ENCODE measurements around the gene PTPRM. TPM values are rescaled to one million over a fixed set of nuclear protein-coding genes. Genes with fewer than 3 reads are reported as not detected.

The PTPRM gene
- total and polyA plus RNA-seq, 2 of the 8 experiments (the other 6 are each of a cell fraction or from before 2014, with no cell fraction given), result 4.1 to 7.0 TPM

DNA sequence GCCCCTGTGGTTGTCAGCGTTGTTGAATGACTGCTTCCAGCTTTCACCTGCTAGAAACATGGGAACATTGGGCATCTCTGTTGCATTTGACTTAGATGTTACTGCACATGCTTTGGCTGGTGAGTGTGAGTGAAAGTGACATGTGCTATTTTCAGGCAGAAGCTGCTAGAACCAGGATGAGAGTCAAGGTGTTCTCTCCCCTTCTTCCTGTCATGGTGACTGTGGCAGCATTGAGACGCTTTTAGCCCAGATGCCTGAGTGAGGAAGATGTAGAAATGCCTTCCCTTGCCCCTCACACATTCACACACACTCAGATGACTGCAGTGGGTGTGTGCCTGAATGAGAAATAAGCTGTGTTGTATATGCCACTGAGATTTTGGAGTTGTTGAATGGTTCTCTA lies 220.2 kb downstream of the PTPRM start:
- Histone ChIP-seq H4K91ac (replicated peaks; ENCODE audit: insufficient read length, low read length) (no peak overlapping the region), H2AK5ac (ENCODE audit: low read depth, low read length) (no peak overlapping the region), H2BK15ac (ENCODE audit: low read length) (no peak overlapping the region), H3K79me1 (ENCODE audit: low read depth, low read length) (no peaks in the 10 kb centered on the region), H3K4me3 (ENCODE audit: extremely low read depth in 1 of 4, insufficient read depth in 2 of 4, low read depth in 3 of 4, low read length in 4 of 4) (no peak overlapping the region), H4K20me1 (replicated peaks in 1 of 2; ENCODE audit: control insufficient read depth in 1 of 2, insufficient read depth in 2 of 2, low read length in 2 of 2) (no peaks in the 10 kb centered on the region), H3K27me3 (replicated peaks in 1 of 4; ENCODE audit: control insufficient read depth in 3 of 4, extremely low read depth in 1 of 4, insufficient read depth in 3 of 4, low read length in 3 of 4) (no peaks in the 10 kb centered on the region), H3K9ac (replicated peaks in 1 of 4; ENCODE audit: extremely low read depth in 1 of 4, low read depth in 3 of 4, low read length in 3 of 4) (no peak overlapping the region), H2BK5ac (ENCODE audit: low read depth, low read length) (no peak overlapping the region), H3K9me3 (ENCODE audit: insufficient read depth in 2 of 2, low read depth in 1 of 2, low read length in 1 of 2) (no peaks in the 10 kb centered on the region), H3K4me1 (replicated peaks in 1 of 4; ENCODE audit: control insufficient read depth in 3 of 4, insufficient read depth in 4 of 4, low read length in 3 of 4) (peaks cover 0 to 6% (median 0%) of the 10 kb centered on the region in 4 experiments; a peak in 2 of 7 replicates), H4K8ac (ENCODE audit: extremely low read depth, insufficient read depth, low read length) (no peak overlapping the region), H3K23ac (ENCODE audit: insufficient read length) (no peak overlapping the region), H3K27ac (ENCODE audit: low read depth, low read length) (no peak overlapping the region), H4K5ac (ENCODE audit: insufficient read length, low read depth, low read length) (no peak overlapping the region), H3K36me3 (ENCODE audit: control insufficient read depth in 2 of 4, insufficient read depth in 4 of 4, low read length in 3 of 4) (no peaks in the 10 kb centered on the region), H2BK120ac (replicated peaks; ENCODE audit: low read depth, low read length) (no peak overlapping the region), H2BK12ac (ENCODE audit: low read depth, low read length) (no peak overlapping the region), H3K18ac (ENCODE audit: extremely low read depth, low read length) (no peak overlapping the region), H3K23me2 (ENCODE audit: low read depth, low read length) (no peaks in the 10 kb centered on the region; the same call in 1 of the 2 replicates), H3K4me2 (ENCODE audit: insufficient read depth in 1 of 2, low read depth in 2 of 2, low read length in 2 of 2) (no peak overlapping the region), H3K14ac (ENCODE audit: insufficient read length) (no peak overlapping the region), H2BK20ac (ENCODE audit: low read length) (no peak overlapping the region), H3K79me2 (ENCODE audit: control insufficient read depth in 1 of 2, insufficient read depth in 2 of 2, low read length in 2 of 2) (no peaks in the 10 kb centered on the region), H2AFZ (ENCODE audit: low read length) (no peak overlapping the region), H3K56ac (replicated peaks; ENCODE audit: insufficient read length, low read depth, low read length) (no peak overlapping the region), H3K4ac (replicated peaks; ENCODE audit: insufficient read length, low read depth, low read length) (no peak overlapping the region)
- no peak for DNase-seq (ENCODE audit: low read depth in 1 of 2, low spot score in 2 of 2)
- ChIA-PET CTCF (ENCODE audit: partially characterized antibody) (interaction anchor here (0.5 to 5.4 kb wide), 5 partner anchors 9 to 603 kb away, joined by 3 to 36 read pairs (median 3); no protein-coding TSS in a partner anchor), POLR2A (ENCODE audit: partially characterized antibody) (no interaction called here)
- WGBS, 2 experiments (ENCODE audit: extremely low coverage in 1 of 2, insufficient coverage in 1 of 2, insufficient read length in 1 of 2, insufficient replicate concordance in 2 of 2, low coverage in 1 of 2, low lambda C conversion rate in 2 of 2, missing lambda C conversion rate in 1 of 2), result 91% methylated on average over 2 of the region's 2 CpGs; no CpG with 5 or more reads in 1 of the 2 experiments
- FAIRE-seq, result no peak
- TF ChIP-seq, protein P1, sequence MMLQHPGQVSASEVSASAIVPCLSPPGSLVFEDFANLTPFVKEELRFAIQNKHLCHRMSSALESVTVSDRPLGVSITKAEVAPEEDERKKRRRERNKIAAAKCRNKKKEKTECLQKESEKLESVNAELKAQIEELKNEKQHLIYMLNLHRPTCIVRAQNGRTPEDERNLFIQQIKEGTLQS (IDR thresholded peaks at IDR 0.05; ENCODE audit: insufficient read depth, low read depth, low read length), result no peak
- no peak for TF ChIP-seq KDM5A (IDR thresholded peaks at IDR 0.05; ENCODE audit: low read length)
- TF ChIP-seq TBP (IDR thresholded peaks at IDR 0.05; ENCODE audit: low read depth, low read length), result no peak
- TF ChIP-seq MAFK (IDR thresholded peaks at IDR 0.05; ENCODE audit: low read depth, low read length), result no peak
- TF ChIP-seq, protein P2, sequence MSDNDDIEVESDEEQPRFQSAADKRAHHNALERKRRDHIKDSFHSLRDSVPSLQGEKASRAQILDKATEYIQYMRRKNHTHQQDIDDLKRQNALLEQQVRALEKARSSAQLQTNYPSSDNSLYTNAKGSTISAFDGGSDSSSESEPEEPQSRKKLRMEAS (IDR thresholded peaks at IDR 0.05), result no peak
- no peak for TF ChIP-seq SIRT6 (IDR thresholded peaks at IDR 0.05; ENCODE audit: low read length)
- TF ChIP-seq CBX5 (IDR thresholded peaks at IDR 0.05; ENCODE audit: low read depth, low read length), result no peak
- no peak for TF ChIP-seq YY1 (IDR thresholded peaks at IDR 0.05; ENCODE audit: low read depth, low read length)
- no peak for TF ChIP-seq ASH2L (IDR thresholded peaks at IDR 0.05; ENCODE audit: low read length)
- no peak for TF ChIP-seq KDM1A (IDR thresholded peaks at IDR 0.05; ENCODE audit: borderline replicate concordance, low read length)
- no peak for TF ChIP-seq JUND (IDR thresholded peaks at IDR 0.05; ENCODE audit: low read length)
- no peak for TF ChIP-seq CTBP2 (IDR thresholded peaks at IDR 0.05; ENCODE audit: borderline replicate concordance, insufficient read depth, insufficient read length, low read length)
- TF ChIP-seq, protein P3, sequence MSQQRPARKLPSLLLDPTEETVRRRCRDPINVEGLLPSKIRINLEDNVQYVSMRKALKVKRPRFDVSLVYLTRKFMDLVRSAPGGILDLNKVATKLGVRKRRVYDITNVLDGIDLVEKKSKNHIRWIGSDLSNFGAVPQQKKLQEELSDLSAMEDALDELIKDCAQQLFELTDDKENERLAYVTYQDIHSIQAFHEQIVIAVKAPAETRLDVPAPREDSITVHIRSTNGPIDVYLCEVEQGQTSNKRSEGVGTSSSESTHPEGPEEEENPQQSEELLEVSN (IDR thresholded peaks at IDR 0.05), result no peak
- no peak for TF ChIP-seq CREB1 (IDR thresholded peaks at IDR 0.05)
